SK-N-MC (cell line): Measurements from ENCODE around the gene DIP2C.

Source experiments
- EZH2 ChIP-seq: fragments of 200-600 bp; sonication (generic); IDR thresholded peaks from one replicate; pipeline ENCODE4 v1.6.1; 2017; ENCODE audit warnings: antibody characterized with exemption
- FOXP2 ChIP-seq: optimal IDR thresholded peaks from 2 replicates; pipeline ENCODE3; 2011; ENCODE audit warnings: mild to moderate bottlenecking, moderate library complexity; ENCODE audit not compliant: insufficient read depth; ENCODE audit errors: extremely low read length, control extremely low read depth
- POLR2AphosphoS5 ChIP-seq: IDR thresholded peaks from 2 replicates; pipeline ENCODE4 v1.6.1; 2012; ENCODE audit warnings: mild to moderate bottlenecking, low read depth, low read length, borderline replicate concordance

- TF ChIP-seq FOXP2 (no peak), POLR2AphosphoS5 (no peak), EZH2 (no peak)
Observed at GRCh38 chr10:508726-509125, 180.7 kb downstream of the DIP2C start.
